Fibroblast of the conjunctiva (primary cell): ENCODE results near the gene ZBTB21.
"Not testable (repeated sequence)": the region's sequence is repeated elsewhere in the genome, so short reads cannot be mapped to it uniquely, and the experiment has no call there.

Experiments
- DNase-seq: peaks from one replicate; pipeline ENCODE4 v3.0.0-alpha.2; 2010; ENCODE audit warnings: low read depth

The ZBTB21 gene

GRCh38 chr21:41952568-41953248 lies 57.5 kb downstream of the ZBTB21 start:
- DNase-seq = no peak

- no peak for DNase-seq
Observed at GRCh38 chr21:41951876-41952567, 58.1 kb downstream of the ZBTB21 start.

GRCh38 chr21:41950941-41951351 lies 59.2 kb downstream of the ZBTB21 start:
- no peak for DNase-seq

GRCh38 chr21:41949631-41950030 lies 60.5 kb downstream of the ZBTB21 start:
- DNase-seq = not testable (repeated sequence)

- DNase-seq = no peak
Observed at GRCh38 chr21:41948901-41949300, 61.3 kb downstream of the ZBTB21 start.

- no peak for DNase-seq
Observed at GRCh38 chr21:41948078-41948895, 61.9 kb downstream of the ZBTB21 start.

GRCh38 chr21:41945982-41946381 lies 64.2 kb downstream of the ZBTB21 start:
- DNase-seq = no peak

- no peak for DNase-seq
Observed at GRCh38 chr21:41943851-41944250, 66.3 kb downstream of the ZBTB21 start.

- DNase-seq = no peak
Observed at GRCh38 chr21:41942457-41942856, 67.7 kb downstream of the ZBTB21 start.

GRCh38 chr21:41941941-41942340 lies 68.2 kb downstream of the ZBTB21 start:
- no peak for DNase-seq

GRCh38 chr21:41940431-41940830 lies 69.7 kb downstream of the ZBTB21 start:
- no peak for DNase-seq

- DNase-seq = no peak
Observed at GRCh38 chr21:41939391-41939790, 70.8 kb downstream of the ZBTB21 start.
